ENCODE results near the gene ORM1. TPM values are rescaled to one million over a fixed set of nuclear protein-coding genes. Genes with fewer than 3 reads are reported as not detected.

The ORM1 gene
- total and polyA plus RNA-seq, 2 donors (not counting 3 experiments of a cell fraction or from before 2014, with no cell fraction given), result not detected

- H3K9ac ChIP-seq (replicated peaks; ENCODE audit: extremely low read depth, insufficient read depth, low read length), result no peak overlapping the region
- no peaks in the 10 kb centered on the region for H4K20me1 ChIP-seq (replicated peaks; ENCODE audit: control insufficient read depth, extremely low read depth, insufficient read depth, low read length)
- H3K27me3 ChIP-seq (ENCODE audit: control insufficient read depth in 2 of 2, insufficient read depth in 2 of 2, low read length in 2 of 2), result no peaks in the 10 kb centered on the region
- peaks cover 0 to 7% of the 10 kb centered on the region in 2 experiments for H3K36me3 ChIP-seq (ENCODE audit: control insufficient read depth in 2 of 2, extremely low read depth in 1 of 2, insufficient read depth in 2 of 2, low read length in 2 of 2)
- intact Hi-C loops (cut with micrococcal nuclease), result no loop called here
- no peaks in the 10 kb centered on the region for H3K79me2 ChIP-seq (ENCODE audit: control insufficient read depth, insufficient read depth, low read length)
- FAIRE-seq (no peak), DNase-seq (ENCODE audit: low read depth, low spot score) (no peak)
- no peaks in the 10 kb centered on the region for H3K9me1 ChIP-seq (replicated peaks; ENCODE audit: control insufficient read depth, extremely low read depth, insufficient read depth, low read length)
- dilution Hi-C loops (cut with MboI; ENCODE audit: extremely low pct_ligation_motif_present, low sequenced_read_pairs), result no loop called here
- BruUV-seq (replicated peaks), result no TSS peak
- no peak overlapping the region for H3K4me3 ChIP-seq (replicated peaks in 1 of 3; ENCODE audit: insufficient read depth in 1 of 3, low read depth in 1 of 3, low read length in 3 of 3)
- no peak overlapping the region for H3K27ac ChIP-seq (ENCODE audit: insufficient read depth, low read depth, low read length)
- CTCF ChIA-PET, result interaction anchor here (2.5 kb wide), 1 partner anchor 18 kb away, joined by 12 read pairs; no protein-coding TSS in a partner anchor
- H3K9me3 ChIP-seq (replicated peaks; ENCODE audit: control insufficient read depth, insufficient read depth, low read length), result no peaks in the 10 kb centered on the region
- no peak for TF ChIP-seq POLR2AphosphoS5 (IDR thresholded peaks at IDR 0.05; ENCODE audit: insufficient read depth, low read depth, low read length)
- TF ChIP-seq, protein P1, sequence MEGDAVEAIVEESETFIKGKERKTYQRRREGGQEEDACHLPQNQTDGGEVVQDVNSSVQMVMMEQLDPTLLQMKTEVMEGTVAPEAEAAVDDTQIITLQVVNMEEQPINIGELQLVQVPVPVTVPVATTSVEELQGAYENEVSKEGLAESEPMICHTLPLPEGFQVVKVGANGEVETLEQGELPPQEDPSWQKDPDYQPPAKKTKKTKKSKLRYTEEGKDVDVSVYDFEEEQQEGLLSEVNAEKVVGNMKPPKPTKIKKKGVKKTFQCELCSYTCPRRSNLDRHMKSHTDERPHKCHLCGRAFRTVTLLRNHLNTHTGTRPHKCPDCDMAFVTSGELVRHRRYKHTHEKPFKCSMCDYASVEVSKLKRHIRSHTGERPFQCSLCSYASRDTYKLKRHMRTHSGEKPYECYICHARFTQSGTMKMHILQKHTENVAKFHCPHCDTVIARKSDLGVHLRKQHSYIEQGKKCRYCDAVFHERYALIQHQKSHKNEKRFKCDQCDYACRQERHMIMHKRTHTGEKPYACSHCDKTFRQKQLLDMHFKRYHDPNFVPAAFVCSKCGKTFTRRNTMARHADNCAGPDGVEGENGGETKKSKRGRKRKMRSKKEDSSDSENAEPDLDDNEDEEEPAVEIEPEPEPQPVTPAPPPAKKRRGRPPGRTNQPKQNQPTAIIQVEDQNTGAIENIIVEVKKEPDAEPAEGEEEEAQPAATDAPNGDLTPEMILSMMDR (IDR thresholded peaks at IDR 0.05; ENCODE audit: extremely low read depth in 1 of 2, insufficient read depth in 1 of 2, low read depth in 1 of 2, low read length in 2 of 2), result no peak
- no peak for TF ChIP-seq GATA2 (IDR thresholded peaks at IDR 0.05; ENCODE audit: insufficient read depth, insufficient read length, low read depth, low read length)
- TF ChIP-seq MYC (IDR thresholded peaks at IDR 0.05; ENCODE audit: low read depth, low read length), result no peak
- TF ChIP-seq JUN (IDR thresholded peaks at IDR 0.05; ENCODE audit: borderline replicate concordance, insufficient read depth, insufficient read length, low read depth), result no peak
- TF ChIP-seq EZH2 (IDR thresholded peaks at IDR 0.05; ENCODE audit: borderline replicate concordance, low read depth, low read length, severe bottlenecking), result no peak
- TF ChIP-seq POLR2A (IDR thresholded peaks at IDR 0.05; ENCODE audit: low read depth, low read length), result no peak
- TF ChIP-seq, protein P2, sequence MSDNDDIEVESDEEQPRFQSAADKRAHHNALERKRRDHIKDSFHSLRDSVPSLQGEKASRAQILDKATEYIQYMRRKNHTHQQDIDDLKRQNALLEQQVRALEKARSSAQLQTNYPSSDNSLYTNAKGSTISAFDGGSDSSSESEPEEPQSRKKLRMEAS (IDR thresholded peaks at IDR 0.05; ENCODE audit: insufficient read depth, insufficient read length), result no peak
- TF ChIP-seq FOS (IDR thresholded peaks at IDR 0.05; ENCODE audit: borderline replicate concordance, insufficient read depth, low read length), result no peak
- POLR2A ChIA-PET, result no interaction called here
- H2AFZ ChIP-seq (ENCODE audit: low read depth, low read length), result no peak overlapping the region
- H3K4me2 ChIP-seq (ENCODE audit: insufficient read depth, low read length), result no peak overlapping the region
- no peaks in the 10 kb centered on the region for H3K4me1 ChIP-seq (ENCODE audit: control insufficient read depth, extremely low read depth, insufficient read depth, low read length)
Measured at GRCh38 chr9:114309096-114309495, 13.8 kb upstream of the ORM1 start.
